Neural cell (in vitro differentiated cells): ENCODE data around the gene LTA4H. TPM values are rescaled to one million over a fixed set of nuclear protein-coding genes. Genes with fewer than 3 reads are reported as not detected.

Experiments
- H2AFZ ChIP-seq: fragments of 200-600, 300-800 bp; sonication (generic), shearing (Covaris generic); 2 replicates; pipeline ENCODE4 v1.6.0; 2014; ENCODE audit warnings: low read depth, mild to moderate bottlenecking, antibody characterized with exemption, low read length, moderate library complexity
- H3F3A ChIP-seq: fragments of 200-600 bp; shearing (Covaris generic); 2 replicates; pipeline ENCODE4 v1.6.1; 2016; ENCODE audit warnings: mild to moderate bottlenecking, moderate library complexity, mixed read lengths, antibody characterized with exemption, low read length; ENCODE audit not compliant: insufficient read depth, poor library complexity, severe bottlenecking
- H3K27ac ChIP-seq: fragments of 200-600, 300-800 bp; sonication (generic), shearing (Covaris generic); 2 replicates; pipeline ENCODE4 v1.5.1; 2014; ENCODE audit warnings: mild to moderate bottlenecking, low read length, moderate library complexity
- H3K27me3 ChIP-seq: fragments of 300-800, 200-600 bp; sonication (generic), shearing (Covaris generic); 2 replicates; pipeline ENCODE4 v1.6.0; 2014; ENCODE audit warnings: mild to moderate bottlenecking, low read depth, low read length, moderate library complexity; ENCODE audit not compliant: insufficient read depth
- H3K36me3 ChIP-seq: fragments of 300-800, 200-600 bp; sonication (generic), shearing (Covaris generic); 2 replicates; pipeline ENCODE4 v1.5.1; 2014; ENCODE audit warnings: mild to moderate bottlenecking, antibody characterized with exemption, low read length, moderate library complexity; ENCODE audit not compliant: insufficient read depth
- H3K4me2 ChIP-seq: fragments of 300-800, 200-600 bp; sonication (generic), shearing (Covaris generic); 2 replicates; pipeline ENCODE4 v1.6.0; 2014; ENCODE audit warnings: mild to moderate bottlenecking, low read length
- H3K4me3 ChIP-seq: fragments of 300-800, 200-600 bp; sonication (generic), shearing (Covaris generic); 2 replicates; pipeline ENCODE4 v1.5.1; 2014; ENCODE audit warnings: mild to moderate bottlenecking, low read length, moderate library complexity
- H3K79me2 ChIP-seq: fragments of 200-600 bp; shearing (Covaris generic); replicated peaks from 2 replicates; pipeline ENCODE4 v1.6.0; 2014; ENCODE audit warnings: mild to moderate bottlenecking, low read length, moderate library complexity; ENCODE audit not compliant: insufficient read depth
- H3K9ac ChIP-seq: fragments of 300-800, 200-600 bp; sonication (generic), shearing (Covaris generic); 2 replicates; pipeline ENCODE4 v1.6.1; 2016; ENCODE audit warnings: mild to moderate bottlenecking, low read length, mixed read lengths
- H3K9me2 ChIP-seq: fragments of 200-600 bp; shearing (Covaris generic); 2 replicates; pipeline ENCODE4 v1.6.1; 2016; ENCODE audit warnings: mild to moderate bottlenecking, low read length, mixed read lengths; ENCODE audit not compliant: insufficient read depth
- H3K9me3 ChIP-seq: fragments of 200-600, 300-800 bp; sonication (generic), shearing (Covaris generic); 2 replicates; pipeline ENCODE4 v1.6.1; 2016; ENCODE audit warnings: mild to moderate bottlenecking, mixed run types, low read length, moderate library complexity, mixed read lengths
- H4K20me1 ChIP-seq: fragments of 200-600 bp; shearing (Covaris generic); 2 replicates; pipeline ENCODE4 v1.6.1; 2016; ENCODE audit warnings: mild to moderate bottlenecking, mixed run types; ENCODE audit not compliant: insufficient read depth
- EZH2 ChIP-seq: fragments of 200-600, 300-800 bp; shearing (Covaris generic), sonication (generic); IDR thresholded peaks from 2 replicates; pipeline ENCODE4 v1.6.1; 2014; ENCODE audit warnings: antibody characterized with exemption, low read length, borderline replicate concordance, mild to moderate bottlenecking; ENCODE audit not compliant: insufficient read depth, poor library complexity, severe bottlenecking
- MXI1 ChIP-seq: fragments of 450-650 bp; conservative IDR thresholded peaks from 2 replicates; pipeline ENCODE4 v1.6.1; 2014; ENCODE audit warnings: antibody characterized with exemption, mild to moderate bottlenecking; ENCODE audit not compliant: poor library complexity, severe bottlenecking
- RAD21 ChIP-seq: fragments of 450-650 bp; conservative IDR thresholded peaks from 2 replicates; pipeline ENCODE4 v1.6.1; 2014; ENCODE audit warnings: antibody characterized with exemption, mild to moderate bottlenecking, moderate library complexity
- TAF1 ChIP-seq: IDR thresholded peaks from 2 replicates; pipeline ENCODE4 v1.6.1; 2012; ENCODE audit warnings: low read depth
- polyA plus RNA-seq: library from polyadenylated mRNA; depleted of rRNA; stranded (reverse); fragments of >200 nt; gene quantifications from 2 replicates; pipeline ENCODE4 v1.2.3, GENCODE V29; 2014
- TF ChIP-seq, protein P1 (sequence below): IDR thresholded peaks from 2 replicates; pipeline ENCODE4 v1.6.1; 2012; ENCODE audit warnings: borderline replicate concordance
- TF ChIP-seq, protein P2 (sequence below): fragments of 450-650 bp; IDR thresholded peaks from 2 replicates; pipeline ENCODE4 v1.5.1; 2014; ENCODE audit warnings: antibody characterized with exemption, mild to moderate bottlenecking, moderate library complexity; ENCODE audit not compliant: poor library complexity, severe bottlenecking

The LTA4H gene
- polyA plus RNA-seq, 1 donor from 2014 or later = 55.3 TPM

DNA sequence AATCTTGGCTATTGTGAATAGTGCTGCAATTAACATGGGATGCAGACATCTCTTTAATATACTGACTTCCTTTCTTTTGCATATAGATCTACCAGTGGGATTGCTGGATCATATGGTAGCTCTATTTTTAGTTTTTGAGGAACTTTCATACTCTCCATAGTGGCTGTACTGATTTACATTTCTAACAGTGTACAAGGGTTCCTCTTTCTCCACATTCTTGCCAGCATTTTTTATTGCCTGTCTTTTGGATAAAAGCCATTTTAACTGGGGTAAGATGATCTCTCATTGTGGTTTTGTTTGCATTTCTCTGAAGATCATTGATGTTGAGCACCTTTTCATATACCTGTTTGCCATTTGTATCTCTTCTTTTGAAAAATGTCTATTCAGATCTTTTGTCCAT is 83.9 kb downstream of the LTA4H start:
- Histone ChIP-seq H3K4me2 (no peak overlapping the region), H3K9ac (no peak overlapping the region), H2AFZ (no peak overlapping the region), H3K4me3 (no peak overlapping the region), H3F3A (no peaks in the 10 kb centered on the region), H3K27me3 (no peaks in the 10 kb centered on the region), H3K9me2 (no peaks in the 10 kb centered on the region), H3K27ac (no peak overlapping the region), H3K9me3 (no peaks in the 10 kb centered on the region), H4K20me1 (no peaks in the 10 kb centered on the region), H3K36me3 (no peaks in the 10 kb centered on the region), H3K79me2 (no peaks in the 10 kb centered on the region)
- no peak for TF ChIP-seq RAD21
- TF ChIP-seq TAF1 = no peak
- TF ChIP-seq, protein P1, sequence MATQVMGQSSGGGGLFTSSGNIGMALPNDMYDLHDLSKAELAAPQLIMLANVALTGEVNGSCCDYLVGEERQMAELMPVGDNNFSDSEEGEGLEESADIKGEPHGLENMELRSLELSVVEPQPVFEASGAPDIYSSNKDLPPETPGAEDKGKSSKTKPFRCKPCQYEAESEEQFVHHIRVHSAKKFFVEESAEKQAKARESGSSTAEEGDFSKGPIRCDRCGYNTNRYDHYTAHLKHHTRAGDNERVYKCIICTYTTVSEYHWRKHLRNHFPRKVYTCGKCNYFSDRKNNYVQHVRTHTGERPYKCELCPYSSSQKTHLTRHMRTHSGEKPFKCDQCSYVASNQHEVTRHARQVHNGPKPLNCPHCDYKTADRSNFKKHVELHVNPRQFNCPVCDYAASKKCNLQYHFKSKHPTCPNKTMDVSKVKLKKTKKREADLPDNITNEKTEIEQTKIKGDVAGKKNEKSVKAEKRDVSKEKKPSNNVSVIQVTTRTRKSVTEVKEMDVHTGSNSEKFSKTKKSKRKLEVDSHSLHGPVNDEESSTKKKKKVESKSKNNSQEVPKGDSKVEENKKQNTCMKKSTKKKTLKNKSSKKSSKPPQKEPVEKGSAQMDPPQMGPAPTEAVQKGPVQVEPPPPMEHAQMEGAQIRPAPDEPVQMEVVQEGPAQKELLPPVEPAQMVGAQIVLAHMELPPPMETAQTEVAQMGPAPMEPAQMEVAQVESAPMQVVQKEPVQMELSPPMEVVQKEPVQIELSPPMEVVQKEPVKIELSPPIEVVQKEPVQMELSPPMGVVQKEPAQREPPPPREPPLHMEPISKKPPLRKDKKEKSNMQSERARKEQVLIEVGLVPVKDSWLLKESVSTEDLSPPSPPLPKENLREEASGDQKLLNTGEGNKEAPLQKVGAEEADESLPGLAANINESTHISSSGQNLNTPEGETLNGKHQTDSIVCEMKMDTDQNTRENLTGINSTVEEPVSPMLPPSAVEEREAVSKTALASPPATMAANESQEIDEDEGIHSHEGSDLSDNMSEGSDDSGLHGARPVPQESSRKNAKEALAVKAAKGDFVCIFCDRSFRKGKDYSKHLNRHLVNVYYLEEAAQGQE = no peak
- TF ChIP-seq, protein P2, sequence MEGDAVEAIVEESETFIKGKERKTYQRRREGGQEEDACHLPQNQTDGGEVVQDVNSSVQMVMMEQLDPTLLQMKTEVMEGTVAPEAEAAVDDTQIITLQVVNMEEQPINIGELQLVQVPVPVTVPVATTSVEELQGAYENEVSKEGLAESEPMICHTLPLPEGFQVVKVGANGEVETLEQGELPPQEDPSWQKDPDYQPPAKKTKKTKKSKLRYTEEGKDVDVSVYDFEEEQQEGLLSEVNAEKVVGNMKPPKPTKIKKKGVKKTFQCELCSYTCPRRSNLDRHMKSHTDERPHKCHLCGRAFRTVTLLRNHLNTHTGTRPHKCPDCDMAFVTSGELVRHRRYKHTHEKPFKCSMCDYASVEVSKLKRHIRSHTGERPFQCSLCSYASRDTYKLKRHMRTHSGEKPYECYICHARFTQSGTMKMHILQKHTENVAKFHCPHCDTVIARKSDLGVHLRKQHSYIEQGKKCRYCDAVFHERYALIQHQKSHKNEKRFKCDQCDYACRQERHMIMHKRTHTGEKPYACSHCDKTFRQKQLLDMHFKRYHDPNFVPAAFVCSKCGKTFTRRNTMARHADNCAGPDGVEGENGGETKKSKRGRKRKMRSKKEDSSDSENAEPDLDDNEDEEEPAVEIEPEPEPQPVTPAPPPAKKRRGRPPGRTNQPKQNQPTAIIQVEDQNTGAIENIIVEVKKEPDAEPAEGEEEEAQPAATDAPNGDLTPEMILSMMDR = no peak
- TF ChIP-seq MXI1 = no peak
- TF ChIP-seq EZH2 = no peak

Other genes with a start within 250 kb of the LTA4H start
- gene NTN4, start 244.8 kb downstream of the LTA4H start, polyA plus RNA-seq = 8.2 and 12.4 TPM in 2 replicates
- 42.1 and 47.8 TPM in 2 replicates for gene SNRPF, start 176.6 kb downstream of the LTA4H start, polyA plus RNA-seq
- gene CCDC38, start 93.0 kb downstream of the LTA4H start, polyA plus RNA-seq = 0.16 TPM in 1 of 2 replicates, not detected in the other
- 0.20 TPM in 1 of 2 replicates, not detected in the other for gene AMDHD1, start 92.3 kb downstream of the LTA4H start, polyA plus RNA-seq
- 0.06 TPM in 1 of 2 replicates, not detected in the other for gene HAL, start 39.2 kb downstream of the LTA4H start, polyA plus RNA-seq
- gene ELK3, start 158.8 kb upstream of the LTA4H start, polyA plus RNA-seq = 0.10 TPM in 1 of 2 replicates, not detected in the other